Tibial nerve (tissue), 3 donors: Measurements from ENCODE around the gene TTC19.

Source experiments
- POLR2A ChIP-seq, 2 donors: fragments of 450-650 bp; IDR thresholded peaks; one replicate each; pipeline ENCODE4 v1.6.1; 2017; ENCODE audit warnings: antibody characterized with exemption in 2 of 2, mild to moderate bottlenecking in 2 of 2, moderate library complexity in 2 of 2
- TF ChIP-seq, protein P1 (sequence below), 5 experiments: fragments of 200-600 bp in 3 of 5; fragments of 450-650 bp in 2 of 5; sonication (generic) in 3 of 5; IDR thresholded peaks; one replicate each; pipeline ENCODE4 v1.5.1; 2016 to 2019; ENCODE audit warnings: antibody characterized with exemption in 5 of 5, mild to moderate bottlenecking in 3 of 5, moderate library complexity in 2 of 5

DNA sequence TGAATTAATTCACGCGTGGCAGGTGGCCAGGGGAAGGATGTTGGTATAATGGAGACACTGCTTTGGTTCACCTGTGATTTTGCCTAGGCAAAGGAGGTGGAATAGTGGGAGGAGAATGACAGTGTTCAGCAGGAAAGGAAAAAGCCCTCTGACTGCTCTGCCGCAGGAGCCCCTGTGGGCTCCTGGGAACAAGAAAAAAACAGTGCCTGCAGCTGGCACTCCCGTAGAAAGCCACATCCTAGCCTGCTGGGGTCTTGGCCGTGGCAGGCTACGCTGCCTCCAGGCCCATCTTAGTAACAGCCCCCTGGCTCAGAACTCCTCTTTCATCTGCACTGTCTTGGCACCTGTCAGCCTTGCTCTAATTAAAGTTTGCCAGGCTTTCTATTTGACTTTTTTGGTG is 34.1 kb upstream of the TTC19 start:
- TF ChIP-seq, protein P1, sequence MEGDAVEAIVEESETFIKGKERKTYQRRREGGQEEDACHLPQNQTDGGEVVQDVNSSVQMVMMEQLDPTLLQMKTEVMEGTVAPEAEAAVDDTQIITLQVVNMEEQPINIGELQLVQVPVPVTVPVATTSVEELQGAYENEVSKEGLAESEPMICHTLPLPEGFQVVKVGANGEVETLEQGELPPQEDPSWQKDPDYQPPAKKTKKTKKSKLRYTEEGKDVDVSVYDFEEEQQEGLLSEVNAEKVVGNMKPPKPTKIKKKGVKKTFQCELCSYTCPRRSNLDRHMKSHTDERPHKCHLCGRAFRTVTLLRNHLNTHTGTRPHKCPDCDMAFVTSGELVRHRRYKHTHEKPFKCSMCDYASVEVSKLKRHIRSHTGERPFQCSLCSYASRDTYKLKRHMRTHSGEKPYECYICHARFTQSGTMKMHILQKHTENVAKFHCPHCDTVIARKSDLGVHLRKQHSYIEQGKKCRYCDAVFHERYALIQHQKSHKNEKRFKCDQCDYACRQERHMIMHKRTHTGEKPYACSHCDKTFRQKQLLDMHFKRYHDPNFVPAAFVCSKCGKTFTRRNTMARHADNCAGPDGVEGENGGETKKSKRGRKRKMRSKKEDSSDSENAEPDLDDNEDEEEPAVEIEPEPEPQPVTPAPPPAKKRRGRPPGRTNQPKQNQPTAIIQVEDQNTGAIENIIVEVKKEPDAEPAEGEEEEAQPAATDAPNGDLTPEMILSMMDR (IDR thresholded peaks at IDR 0.05) = no peak
- no peak for TF ChIP-seq POLR2A (IDR thresholded peaks at IDR 0.05)
